HepG2 (cell line): ENCODE measurements around the gene FEM1C.

Experiments used
- CBX5 ChIP-seq: sonication (generic); formaldehyde crosslinking; IDR thresholded peaks from 2 replicates; pipeline ENCODE4 v1.4.0; 2020; ENCODE audit warnings: missing genetic modification reagents, borderline replicate concordance
- TBP ChIP-seq: sonication (generic); formaldehyde crosslinking; IDR thresholded peaks from 2 replicates; pipeline ENCODE4 v1.5.0; 2020; ENCODE audit warnings: missing genetic modification reagents
- ZNF44 ChIP-seq: sonication (generic); formaldehyde crosslinking; IDR thresholded peaks from 2 replicates; pipeline ENCODE4 v1.5.1; 2020; ENCODE audit warnings: mild to moderate bottlenecking, missing genetic modification reagents
- TF ChIP-seq, protein P1 (sequence below): IDR thresholded peaks from 2 replicates; pipeline ENCODE4 v1.6.1; 2016; ENCODE audit warnings: missing compliant biosample characterization, missing genetic modification reagents, borderline replicate concordance

DNA sequence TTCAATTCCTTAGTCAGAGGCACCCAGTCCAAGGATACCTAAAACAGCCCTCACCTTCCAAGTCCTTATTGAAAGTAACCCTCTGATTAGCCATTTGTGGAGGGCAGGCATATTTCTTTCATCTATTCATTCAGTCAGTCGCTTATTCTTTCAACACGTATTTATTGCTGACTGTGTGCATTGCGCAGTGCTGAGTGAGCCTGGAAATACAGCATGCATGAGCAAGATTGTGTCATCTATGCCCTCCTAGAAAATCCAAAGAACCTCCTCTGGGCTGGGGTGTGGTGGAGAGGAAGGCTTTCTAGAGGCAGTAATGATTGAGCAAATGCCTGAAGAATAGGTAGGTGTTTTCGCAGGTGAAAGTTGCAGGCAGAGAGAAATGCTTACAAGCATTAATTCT is 8.5 kb upstream of the FEM1C start:
- no peak for TF ChIP-seq TBP (CRISPR knock-in tag)
- no peak for TF ChIP-seq CBX5 (CRISPR knock-in tag)
- TF ChIP-seq, protein P1, sequence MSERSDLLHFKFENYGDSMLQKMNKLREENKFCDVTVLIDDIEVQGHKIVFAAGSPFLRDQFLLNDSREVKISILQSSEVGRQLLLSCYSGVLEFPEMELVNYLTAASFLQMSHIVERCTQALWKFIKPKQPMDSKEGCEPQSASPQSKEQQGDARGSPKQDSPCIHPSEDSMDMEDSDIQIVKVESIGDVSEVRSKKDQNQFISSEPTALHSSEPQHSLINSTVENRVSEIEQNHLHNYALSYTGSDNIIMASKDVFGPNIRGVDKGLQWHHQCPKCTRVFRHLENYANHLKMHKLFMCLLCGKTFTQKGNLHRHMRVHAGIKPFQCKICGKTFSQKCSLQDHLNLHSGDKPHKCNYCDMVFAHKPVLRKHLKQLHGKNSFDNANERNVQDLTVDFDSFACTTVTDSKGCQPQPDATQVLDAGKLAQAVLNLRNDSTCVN (CRISPR knock-in tag): no peak
- no peak for TF ChIP-seq ZNF44 (CRISPR knock-in tag)
